CD14-positive monocyte (primary cell): ENCODE data around the gene TOX3. TPM values are rescaled to one million over a fixed set of nuclear protein-coding genes. Genes with fewer than 3 reads are reported as not detected.

Experiments used
- DNase-seq, 3 donors: peaks; one replicate each; pipeline ENCODE4 v3.0.0-alpha.2; 2011 to 2022
- H2AFZ ChIP-seq: 2 replicates; pipeline ENCODE4 v1.6.0; 2012; ENCODE audit warnings: mild to moderate bottlenecking, low read depth, low read length, inconsistent platforms; ENCODE audit not compliant: insufficient read depth, poor library complexity, severe bottlenecking
- H3K27ac ChIP-seq, 2 donors: 1 replicate in 1 of 2; 2 replicates in 1 of 2; pipeline ENCODE4 v1.5.1; 2012 to 2013; ENCODE audit warnings: low read length in 2 of 2, control low read depth in 1 of 2, inconsistent platforms in 1 of 2, low read depth in 1 of 2, mild to moderate bottlenecking in 1 of 2
- H3K27me3 ChIP-seq, 2 donors: one replicate each; pipeline versions ENCODE4 v1.6.0 to v1.6.1; 2011 to 2013; ENCODE audit warnings: low read length in 2 of 2; ENCODE audit not compliant: control insufficient read depth in 2 of 2, insufficient read depth in 2 of 2
- H3K36me3 ChIP-seq, 2 donors: replicated peaks in 1 of 2; 1 replicate in 1 of 2; 2 replicates in 1 of 2; pipeline versions ENCODE4 v1.5.1 to v1.6.1; 2012 to 2013; ENCODE audit warnings: low read length in 2 of 2, control low read depth in 1 of 2, inconsistent platforms in 1 of 2, mild to moderate bottlenecking in 1 of 2; ENCODE audit not compliant: insufficient read depth in 2 of 2, control insufficient read depth in 1 of 2
- H3K4me1 ChIP-seq, 2 donors: 1 replicate in 1 of 2; 2 replicates in 1 of 2; pipeline versions ENCODE4 v1.5.1 to v1.6.1; 2012 to 2013; ENCODE audit warnings: low read length in 2 of 2, control low read depth in 1 of 2, inconsistent platforms in 1 of 2, mild to moderate bottlenecking in 1 of 2, moderate library complexity in 1 of 2; ENCODE audit not compliant: insufficient read depth in 2 of 2, control insufficient read depth in 1 of 2
- H3K4me2 ChIP-seq: replicated peaks from 2 replicates; pipeline ENCODE3; 2012; ENCODE audit warnings: low read length, moderate library complexity, mild to moderate bottlenecking; ENCODE audit not compliant: poor library complexity, severe bottlenecking; ENCODE audit errors: extremely low read depth
- H3K4me3 ChIP-seq, 3 experiments: fragments of 200-600 bp in 1 of 3; sonication (generic) in 1 of 3; replicated peaks in 1 of 3; 1 replicate in 2 of 3; 2 replicates in 1 of 3; pipeline ENCODE4 v1.5.1; 2011 to 2013; ENCODE audit warnings: low read length in 3 of 3, mild to moderate bottlenecking in 3 of 3, control low read depth in 2 of 3, low read depth in 2 of 3, inconsistent platforms in 1 of 3, moderate library complexity in 1 of 3
- H3K79me2 ChIP-seq: 2 replicates; pipeline ENCODE4 v1.6.0; 2012; ENCODE audit warnings: mild to moderate bottlenecking, control low read depth, inconsistent platforms, low read length, moderate library complexity; ENCODE audit not compliant: insufficient read depth
- H3K9ac ChIP-seq: 2 replicates; pipeline ENCODE4 v1.6.0; 2017; ENCODE audit warnings: low read length, mild to moderate bottlenecking; ENCODE audit not compliant: insufficient read depth, poor library complexity, severe bottlenecking
- H3K9me3 ChIP-seq, 2 donors: replicated peaks in 1 of 2; 1 replicate in 1 of 2; 2 replicates in 1 of 2; pipeline versions ENCODE4 v1.5.1 to v1.6.1; 2012 to 2013; ENCODE audit warnings: low read length in 2 of 2, control low read depth in 1 of 2; ENCODE audit not compliant: control insufficient read depth in 1 of 2, insufficient read depth in 1 of 2
- H4K20me1 ChIP-seq: 2 replicates; pipeline ENCODE4 v1.6.0; 2012; ENCODE audit warnings: mild to moderate bottlenecking, low read length, control low read depth, moderate library complexity; ENCODE audit not compliant: insufficient read depth
- H3K27ac Mint-ChIP-seq, 7 donors: one replicate each; pipeline ENCODE4 v1.8.0; 2020; ENCODE audit warnings: mild to moderate bottlenecking in 7 of 7, mixed read lengths in 7 of 7, moderate library complexity in 6 of 7, inconsistent platforms in 2 of 7
- H3K27me3 Mint-ChIP-seq, 3 donors: one replicate each; pipeline ENCODE4 v1.8.0; 2021 to 2022; ENCODE audit warnings: low read depth in 3 of 3, mild to moderate bottlenecking in 3 of 3, mixed read lengths in 3 of 3, moderate library complexity in 3 of 3, inconsistent platforms in 1 of 3
- H3K36me3 Mint-ChIP-seq, 2 donors: one replicate each; pipeline ENCODE4 v1.8.0; 2020; ENCODE audit warnings: mixed read lengths in 2 of 2, inconsistent platforms in 1 of 2, mild to moderate bottlenecking in 1 of 2
- H3K4me1 Mint-ChIP-seq: one replicate; pipeline ENCODE4 v1.8.0; 2020; ENCODE audit warnings: mild to moderate bottlenecking, mixed read lengths
- H3K4me3 Mint-ChIP-seq, 2 donors: one replicate each; pipeline ENCODE4 v1.8.0; 2020; ENCODE audit warnings: mild to moderate bottlenecking in 2 of 2, mixed read lengths in 2 of 2, moderate library complexity in 1 of 2
- H3K9me3 Mint-ChIP-seq, 7 donors: one replicate each; pipeline ENCODE4 v1.8.0; 2020 to 2022; ENCODE audit warnings: mixed read lengths in 7 of 7, mild to moderate bottlenecking in 6 of 7, moderate library complexity in 6 of 7, inconsistent platforms in 2 of 7
- WGBS: methylation state at CpG from one replicate; pipeline ENCODE4 v1.1.5; 2013; ENCODE audit warnings: missing lambda C conversion rate; ENCODE audit not compliant: insufficient coverage; 5-methylcytosine and 5-hydroxymethylcytosine counted together
- intact Hi-C, 2 donors: fragments of 100-400 bp; cut with micrococcal nuclease; formaldehyde crosslinking; loops; one replicate each; pipeline versions ENCODE4 v1.15.0 to v1.15.1; 2023
- polyA plus RNA-seq, 3 donors: library from polyadenylated mRNA; depleted of rRNA in 1 of 3; unstranded in 2 of 3; stranded (reverse) in 1 of 3; fragments of 300-500 nt in 2 of 3; fragments of >200 nt in 1 of 3; fragmentation: Illumina TruSeq in 2 of 3; gene quantifications; 1 replicate in 2 of 3; 2 replicates in 1 of 3; pipeline ENCODE4 v1.2.3, GENCODE V29; 2012 to 2021
- TF ChIP-seq, protein P1 (sequence below): fragments of 200-600 bp; IDR thresholded peaks from one replicate; pipeline ENCODE4 v1.8.0; 2022; ENCODE audit warnings: antibody characterized with exemption, mild to moderate bottlenecking

The TOX3 gene
- polyA plus RNA-seq, 3 donors = not detected

DNA sequence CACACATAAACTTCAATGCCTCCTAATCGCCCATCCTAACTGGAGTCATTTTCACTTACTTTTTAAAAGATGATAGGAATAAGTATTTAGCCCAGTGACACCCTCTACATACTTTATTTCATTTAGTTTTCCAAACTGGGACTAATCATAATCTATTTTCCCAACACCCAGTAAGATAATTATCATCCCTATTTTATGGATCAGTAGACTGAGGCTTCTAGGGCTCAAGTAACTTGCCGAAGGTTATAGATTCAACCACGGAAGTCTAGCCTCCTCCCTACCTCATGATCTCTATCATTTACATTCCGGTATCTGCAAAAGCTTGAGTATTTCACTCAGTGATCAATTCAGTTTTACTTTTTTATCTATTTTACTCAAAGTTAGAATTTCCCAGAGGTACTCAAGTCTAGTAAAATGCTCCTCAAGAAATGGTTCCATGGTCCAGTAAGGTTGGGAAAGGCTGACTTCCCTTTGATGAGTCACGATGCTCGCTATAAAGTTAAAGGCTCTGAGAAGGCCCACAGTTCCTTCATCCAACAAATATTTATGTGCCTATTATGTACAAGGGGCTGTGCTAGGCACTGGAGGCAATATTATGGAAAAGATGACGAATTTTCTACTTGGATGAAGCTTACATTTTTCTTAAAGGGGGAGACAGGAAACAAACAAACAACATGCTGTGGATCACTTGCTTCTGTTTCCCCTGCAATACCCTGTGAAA, 75.1 kb downstream of the TOX3 start:
- Mint-ChIP-seq H3K4me3 (no peak overlapping the region), H3K27me3 (peaks cover 0 to 1% (median 0%) of the 10 kb centered on the region in 3 donors), H3K27ac (no peak overlapping the region), H3K4me1 (no peaks in the 10 kb centered on the region), H3K9me3 (peaks cover 0 to 7% (median 2%) of the 10 kb centered on the region in 7 donors), H3K36me3 (no peaks in the 10 kb centered on the region)
- H3K27ac ChIP-seq = no peak overlapping the region
- H3K4me3 ChIP-seq = no peak overlapping the region
- H3K36me3 ChIP-seq = no peaks in the 10 kb centered on the region
- no peaks in the 10 kb centered on the region for H3K27me3 ChIP-seq
- H3K79me2 ChIP-seq = no peaks in the 10 kb centered on the region
- peaks cover 0 to 2% of the 10 kb centered on the region in 2 donors for H3K9me3 ChIP-seq
- H3K4me2 ChIP-seq = no peak overlapping the region
- no peak for DNase-seq
- H2AFZ ChIP-seq = no peak overlapping the region
- no peaks in the 10 kb centered on the region for H4K20me1 ChIP-seq
- TF ChIP-seq, protein P1, sequence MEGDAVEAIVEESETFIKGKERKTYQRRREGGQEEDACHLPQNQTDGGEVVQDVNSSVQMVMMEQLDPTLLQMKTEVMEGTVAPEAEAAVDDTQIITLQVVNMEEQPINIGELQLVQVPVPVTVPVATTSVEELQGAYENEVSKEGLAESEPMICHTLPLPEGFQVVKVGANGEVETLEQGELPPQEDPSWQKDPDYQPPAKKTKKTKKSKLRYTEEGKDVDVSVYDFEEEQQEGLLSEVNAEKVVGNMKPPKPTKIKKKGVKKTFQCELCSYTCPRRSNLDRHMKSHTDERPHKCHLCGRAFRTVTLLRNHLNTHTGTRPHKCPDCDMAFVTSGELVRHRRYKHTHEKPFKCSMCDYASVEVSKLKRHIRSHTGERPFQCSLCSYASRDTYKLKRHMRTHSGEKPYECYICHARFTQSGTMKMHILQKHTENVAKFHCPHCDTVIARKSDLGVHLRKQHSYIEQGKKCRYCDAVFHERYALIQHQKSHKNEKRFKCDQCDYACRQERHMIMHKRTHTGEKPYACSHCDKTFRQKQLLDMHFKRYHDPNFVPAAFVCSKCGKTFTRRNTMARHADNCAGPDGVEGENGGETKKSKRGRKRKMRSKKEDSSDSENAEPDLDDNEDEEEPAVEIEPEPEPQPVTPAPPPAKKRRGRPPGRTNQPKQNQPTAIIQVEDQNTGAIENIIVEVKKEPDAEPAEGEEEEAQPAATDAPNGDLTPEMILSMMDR = no peak
- H3K4me1 ChIP-seq = no peaks in the 10 kb centered on the region
- WGBS = 100% methylated on average over 1 of the region's 7 CpGs
- H3K9ac ChIP-seq = no peak overlapping the region
- intact Hi-C loops = no loop called here

DNA sequence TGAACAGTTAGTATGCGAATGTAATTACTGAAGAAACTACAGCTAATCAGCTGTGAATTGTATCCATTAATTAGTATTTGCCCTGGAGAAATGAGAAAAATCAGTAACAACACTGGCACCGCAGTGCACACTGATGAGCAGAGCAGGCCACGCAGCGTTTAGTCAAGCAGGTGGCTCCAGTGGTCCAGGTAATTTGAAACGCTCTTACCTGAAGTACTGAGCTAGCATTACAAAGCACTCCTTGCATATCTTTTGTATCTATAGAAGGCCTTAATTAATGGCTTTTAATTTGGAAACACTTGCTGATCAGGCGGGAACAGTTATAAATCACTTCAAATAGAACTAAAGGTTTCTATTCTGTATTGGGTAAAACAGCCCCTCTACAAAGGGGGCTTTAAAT, 76.4 kb downstream of the TOX3 start:
- Mint-ChIP-seq H3K4me3 (no peak overlapping the region), H3K27me3 (peaks cover 0 to 1% (median 0%) of the 10 kb centered on the region in 3 donors), H3K36me3 (no peaks in the 10 kb centered on the region), H3K4me1 (no peaks in the 10 kb centered on the region), H3K9me3 (peaks cover 0 to 7% (median 2%) of the 10 kb centered on the region in 7 donors), H3K27ac (no peak overlapping the region)
- Histone ChIP-seq H3K27ac (no peak overlapping the region), H3K79me2 (no peaks in the 10 kb centered on the region), H3K4me1 (no peaks in the 10 kb centered on the region), H3K27me3 (no peaks in the 10 kb centered on the region), H3K36me3 (no peaks in the 10 kb centered on the region), H3K9ac (no peak overlapping the region), H3K4me3 (no peak overlapping the region), H3K4me2 (no peak overlapping the region), H4K20me1 (no peaks in the 10 kb centered on the region), H3K9me3 (peaks cover 0 to 2% of the 10 kb centered on the region in 2 donors), H2AFZ (no peak overlapping the region)
- no peak for DNase-seq
- WGBS = no CpG with 5 or more reads among the region's 6 CpGs
- TF ChIP-seq, protein P1 = no peak
- intact Hi-C loops = no loop called here
